SK-N-SH (cell line): Measurements from ENCODE around the gene MND1. TPM values are rescaled to one million over a fixed set of nuclear protein-coding genes. Genes with fewer than 3 reads are reported as not detected.

Source experiments
- CTCF ChIA-PET: fragments of 300-600, 350-600 bp; formaldehyde crosslinking; extraction: SDS; loops from one replicate; lab custom pipeline; 2021; lab: Yijun Ruan, JAX
- POLR2A ChIA-PET: fragments of 350-600 bp; sonication (Branson Sonifier 250); formaldehyde crosslinking; extraction: SDS; loops from one replicate; lab custom pipeline; 2020; ENCODE audit warnings: antibody characterized with exemption, inconsistent platforms; lab: Yijun Ruan, JAX
- DNase-seq: peaks from one replicate; pipeline ENCODE4 v3.0.0; 2012
- H2AFZ ChIP-seq: fragments of 200-600 bp; sonication (generic); 2 replicates; pipeline ENCODE4 v1.8.1; 2016; ENCODE audit warnings: antibody characterized with exemption, mild to moderate bottlenecking, low read depth
- H3F3A ChIP-seq: fragments of 200-600 bp; sonication (generic); replicated peaks from 2 replicates; pipeline ENCODE3; 2016; ENCODE audit warnings: antibody characterized with exemption, mild to moderate bottlenecking; ENCODE audit not compliant: insufficient read depth
- H3K27ac ChIP-seq, 2 experiments: fragments of 200-500 bp in 1 of 2; fragments of 200-600 bp in 1 of 2; sonication (Bioruptor generic) in 1 of 2; sonication (generic), shearing (Covaris generic) in 1 of 2; 2 replicates each; pipeline versions ENCODE4 v1.5.1 to v1.6.1; 2014 to 2016; ENCODE audit warnings: low read depth in 2 of 2, inconsistent platforms in 1 of 2, low read length in 1 of 2, mild to moderate bottlenecking in 1 of 2, mixed read lengths in 1 of 2
- H3K27me3 ChIP-seq: fragments of 200-600 bp; sonication (generic), shearing (Covaris generic); 2 replicates; pipeline ENCODE4 v1.6.1; 2016; ENCODE audit warnings: mixed run types; ENCODE audit not compliant: insufficient read depth
- H3K36me3 ChIP-seq, 2 experiments: fragments of 200-500 bp in 1 of 2; fragments of 200-600 bp in 1 of 2; sonication (Bioruptor generic) in 1 of 2; sonication (generic) in 1 of 2; replicated peaks in 1 of 2; 2 replicates each; pipeline versions ENCODE3 to v1.5.1; 2014 to 2016; ENCODE audit warnings: low read length in 1 of 2, mild to moderate bottlenecking in 1 of 2; ENCODE audit not compliant: insufficient read depth in 2 of 2, control insufficient read depth in 1 of 2
- H3K4me1 ChIP-seq, 2 experiments: fragments of 200-500 bp in 1 of 2; fragments of 200-600 bp in 1 of 2; sonication (Bioruptor generic) in 1 of 2; sonication (generic), shearing (Covaris generic) in 1 of 2; 2 replicates each; pipeline versions ENCODE4 v1.5.1 to v1.6.1; 2014 to 2016; ENCODE audit warnings: low read depth in 1 of 2, low read length in 1 of 2, mixed run types in 1 of 2; ENCODE audit not compliant: insufficient read depth in 2 of 2, control insufficient read depth in 1 of 2
- H3K4me2 ChIP-seq: fragments of 200-600 bp; sonication (generic), shearing (Covaris generic); 2 replicates; pipeline ENCODE4 v1.6.1; 2017; ENCODE audit warnings: mixed run types
- H3K4me3 ChIP-seq, 2 experiments: fragments of 200-500 bp in 1 of 2; fragments of 200-600 bp in 1 of 2; sonication (Bioruptor generic) in 1 of 2; sonication (generic), shearing (Covaris generic) in 1 of 2; 2 replicates each; pipeline versions ENCODE4 v1.5.1 to v1.8.1; 2014 to 2016; ENCODE audit warnings: low read depth in 2 of 2, inconsistent platforms in 1 of 2, low read length in 1 of 2, mild to moderate bottlenecking in 1 of 2, mixed read lengths in 1 of 2, moderate library complexity in 1 of 2
- H3K79me2 ChIP-seq: fragments of 200-600 bp; sonication (generic); 2 replicates; pipeline ENCODE4 v1.8.1; 2017; ENCODE audit warnings: mild to moderate bottlenecking; ENCODE audit not compliant: insufficient read depth
- H3K9ac ChIP-seq: fragments of 200-600 bp; sonication (generic); 2 replicates; pipeline ENCODE4 v1.6.1; 2017; ENCODE audit warnings: mixed run types
- H3K9me2 ChIP-seq: fragments of 200-600 bp; sonication (generic); 2 replicates; pipeline ENCODE4 v1.6.1; 2017; ENCODE audit warnings: mixed run types
- H3K9me3 ChIP-seq: fragments of 200-600 bp; sonication (generic); 2 replicates; pipeline ENCODE4 v1.6.1; 2017; ENCODE audit warnings: mixed run types, mild to moderate bottlenecking, moderate library complexity
- H4K20me1 ChIP-seq: fragments of 200-600 bp; sonication (generic); 2 replicates; pipeline ENCODE4 v1.6.1; 2017; ENCODE audit warnings: mild to moderate bottlenecking, mixed run types; ENCODE audit not compliant: insufficient read depth
- CTCF ChIP-seq: fragments of 200-600 bp; sonication (generic); IDR thresholded peaks from 2 replicates; pipeline ENCODE4 v1.6.1; 2017; ENCODE audit warnings: antibody characterized with exemption, mild to moderate bottlenecking, moderate library complexity
- ELF1 ChIP-seq: IDR thresholded peaks from 2 replicates; pipeline ENCODE4 v1.4.0; 2012
- EP300 ChIP-seq, 2 experiments: IDR thresholded peaks; 2 replicates each; pipeline versions ENCODE4 v1.4.0 to v1.6.1; 2012; ENCODE audit warnings: borderline replicate concordance in 1 of 2, low read depth in 1 of 2, low read length in 1 of 2
- EZH2phosphoT487 ChIP-seq: fragments of 200-600 bp; sonication (generic); IDR thresholded peaks from 2 replicates; pipeline ENCODE4 v1.6.1; 2017; ENCODE audit warnings: low read depth, mixed run types, mild to moderate bottlenecking, antibody characterized with exemption, moderate library complexity, borderline replicate concordance
- FOXJ3 ChIP-seq: sonication (generic); formaldehyde crosslinking; IDR thresholded peaks from 2 replicates; pipeline ENCODE4 v1.5.1; 2020; ENCODE audit warnings: mild to moderate bottlenecking, missing genetic modification reagents
- IRF3 ChIP-seq: fragments of 150-350 bp; IDR thresholded peaks from 2 replicates; pipeline ENCODE4 v1.6.1; 2016; ENCODE audit warnings: mild to moderate bottlenecking, low read depth, low read length
- JUND ChIP-seq: IDR thresholded peaks from 2 replicates; pipeline ENCODE4 v1.4.0; 2012
- MEF2A ChIP-seq: IDR thresholded peaks from 2 replicates; pipeline ENCODE4 v1.4.0; 2012; ENCODE audit warnings: low read depth, borderline replicate concordance
- MXI1 ChIP-seq: IDR thresholded peaks from 2 replicates; pipeline ENCODE4 v1.6.1; 2012; ENCODE audit warnings: mild to moderate bottlenecking, low read depth, low read length, improper control_type of control experiment
- PBX3 ChIP-seq: IDR thresholded peaks from 2 replicates; pipeline ENCODE4; 2012
- POLR2AphosphoS5 ChIP-seq: IDR thresholded peaks from 2 replicates; pipeline ENCODE4 v1.6.1; 2012; ENCODE audit warnings: low read depth, low read length
- RAD21 ChIP-seq: IDR thresholded peaks from 2 replicates; pipeline ENCODE4 v1.6.1; 2012; ENCODE audit warnings: mild to moderate bottlenecking, low read length
- RCOR1 ChIP-seq: fragments of 150-350 bp; IDR thresholded peaks from 2 replicates; pipeline ENCODE4 v1.6.1; 2017; ENCODE audit warnings: antibody characterized with exemption, low read length
- REST ChIP-seq: IDR thresholded peaks from 2 replicates; pipeline ENCODE4 v1.6.1; 2012; ENCODE audit warnings: mild to moderate bottlenecking, low read depth, low read length, moderate library complexity
- RFX5 ChIP-seq: IDR thresholded peaks from 2 replicates; pipeline ENCODE4 v1.6.1; 2012; ENCODE audit warnings: mild to moderate bottlenecking, improper control_type of control experiment, low read length
- RXRA ChIP-seq: IDR thresholded peaks from 2 replicates; pipeline ENCODE4 v1.4.0; 2012; ENCODE audit warnings: low read depth, mild to moderate bottlenecking, borderline replicate concordance
- SMC3 ChIP-seq: IDR thresholded peaks from 2 replicates; pipeline ENCODE4 v1.6.1; 2012; ENCODE audit warnings: low read depth, low read length, improper control_type of control experiment
- TAF1 ChIP-seq: IDR thresholded peaks from 2 replicates; pipeline ENCODE4 v1.6.1; 2012; ENCODE audit warnings: low read depth, mild to moderate bottlenecking, low read length, moderate library complexity, borderline replicate concordance
- TCF12 ChIP-seq: IDR thresholded peaks from 2 replicates; pipeline ENCODE4 v1.4.0; 2012
- TEAD4 ChIP-seq: IDR thresholded peaks from 2 replicates; pipeline ENCODE4 v1.4.0; 2012; ENCODE audit warnings: mild to moderate bottlenecking, borderline replicate concordance; ENCODE audit not compliant: insufficient read depth
- WGBS: methylation state at CpG from one replicate; pipeline ENCODE4 v1.1.6; 2017; ENCODE audit warnings: low lambda C conversion rate; 5-methylcytosine and 5-hydroxymethylcytosine counted together
- polyA plus RNA-seq, 3 experiments: library from polyadenylated mRNA; depleted of rRNA; stranded (reverse); fragments of >200 nt; gene quantifications; 2 replicates each; pipeline ENCODE4 v1.2.3, GENCODE V29; 2012

MND1 gene
- polyA plus RNA-seq, 1 of the 3 experiments (the other 2 are of a cell fraction), result 2.4 TPM

- Histone ChIP-seq H3K9me3 (peaks cover 12% of the 10 kb centered on the region), H3K9ac (no peak overlapping the region), H2AFZ (no peak overlapping the region), H3K27ac (no peak overlapping the region), H3K9me2 (no peaks in the 10 kb centered on the region), H4K20me1 (no peaks in the 10 kb centered on the region), H3K27me3 (no peaks in the 10 kb centered on the region), H3K4me2 (no peak overlapping the region), H3K79me2 (no peaks in the 10 kb centered on the region), H3K4me3 (no peak overlapping the region), H3K4me1 (no peaks in the 10 kb centered on the region), H3K36me3 (peaks cover 0 to 15% of the 10 kb centered on the region in 2 experiments), H3F3A (no peaks in the 10 kb centered on the region)
- ChIA-PET POLR2A (no interaction called here), CTCF (interaction anchor here (1.0 to 1.3 kb wide), 2 partner anchors 11 to 15 kb away, joined by 4 to 7 read pairs; no protein-coding TSS in a partner anchor)
- no peak for TF ChIP-seq TEAD4
- TF ChIP-seq EZH2phosphoT487, result no peak
- TF ChIP-seq POLR2AphosphoS5, result no peak
- no peak for TF ChIP-seq FOXJ3 (CRISPR knock-in tag)
- TF ChIP-seq MEF2A, result no peak
- 100% methylated on average over 1 of the region's 1 CpG for WGBS
- DNase-seq, result no peak
Observed at GRCh38 chr4:153375303-153375702, 30.8 kb downstream of the MND1 start.

- no peak for DNase-seq
- CTCF ChIA-PET, result no interaction called here
- TF ChIP-seq PBX3 (no peak), TAF1 (no peak), TCF12 (no peak), CTCF (no peak), REST (no peak), JUND (no peak), RXRA (no peak), RAD21 (no peak), MXI1 (no peak), SMC3 (no peak), FOXJ3 (CRISPR knock-in tag) (no peak), RCOR1 (no peak), EP300 (IDR thresholded peaks at IDR 0.05; ENCODE audit: borderline replicate concordance in 1 of 2, low read depth in 1 of 2, low read length in 1 of 2) (no peak), ELF1 (no peak), IRF3 (no peak), RFX5 (no peak)
Observed at GRCh38 chr4:153383131-153383530, 38.6 kb downstream of the MND1 start.

More at GRCh38 chr4:153383131-153383530, 38.6 kb downstream of the MND1 start:
- POLR2A ChIA-PET, result no interaction called here
- H3K27me3 ChIP-seq, result no peaks in the 10 kb centered on the region
- no peaks in the 10 kb centered on the region for H3F3A ChIP-seq
- H3K9me3 ChIP-seq, result no peaks in the 10 kb centered on the region
- no peak overlapping the region for H3K9ac ChIP-seq
- no peak overlapping the region for H2AFZ ChIP-seq
- H3K4me1 ChIP-seq, result peaks cover 2 to 4% of the 10 kb centered on the region in 2 experiments; a peak in 2 of 4 replicates
- H3K27ac ChIP-seq, result no peak overlapping the region
- no peaks in the 10 kb centered on the region; the same call in 1 of the 2 replicates for H3K79me2 ChIP-seq
- H3K9me2 ChIP-seq, result no peaks in the 10 kb centered on the region
- H4K20me1 ChIP-seq, result no peaks in the 10 kb centered on the region
- H3K36me3 ChIP-seq, result no peaks in the 10 kb centered on the region
- H3K4me2 ChIP-seq, result no peak overlapping the region
- no peak overlapping the region for H3K4me3 ChIP-seq
- WGBS, result 87% methylated on average over 4 of the region's 4 CpGs
